Fibroblast of lung (primary cell): ENCODE data around the gene ZYG11B.

Experiments used
- EZH2 ChIP-seq: IDR thresholded peaks from 2 replicates; pipeline ENCODE4 v1.5.1; 2012; ENCODE audit warnings: low read length, control low read depth, mild to moderate bottlenecking; ENCODE audit errors: missing control alignments
- TF ChIP-seq, protein P1 (sequence below), 2 donors: IDR thresholded peaks in 1 of 2; conservative IDR thresholded peaks in 1 of 2; 1 replicate in 1 of 2; 2 replicates in 1 of 2; pipeline ENCODE4 v1.5.1; 2011 to 2012; ENCODE audit warnings: low read length in 2 of 2, control low read depth in 1 of 2, inconsistent platforms in 1 of 2, low read depth in 1 of 2, mild to moderate bottlenecking in 1 of 2

DNA sequence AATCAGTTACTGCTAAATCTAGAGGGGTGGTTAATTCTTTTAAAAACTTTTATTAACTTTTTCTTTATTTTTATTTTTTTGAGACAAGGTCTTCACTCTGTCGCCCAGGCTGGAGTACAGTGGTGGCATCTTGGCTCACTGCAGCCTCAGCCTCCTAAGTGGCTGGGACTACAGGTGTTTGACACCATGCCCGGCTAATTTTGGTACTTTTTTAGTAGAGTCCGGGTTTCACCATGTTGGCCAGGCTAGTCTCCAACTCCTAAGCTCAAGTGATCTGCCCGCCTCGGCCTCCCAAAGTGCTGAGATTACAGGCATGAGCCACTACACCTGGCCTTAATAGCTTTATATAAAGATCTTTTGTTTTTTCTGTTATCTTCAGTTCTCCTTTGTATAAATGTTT, 11.9 kb downstream of the ZYG11B start:
- TF ChIP-seq, protein P1, sequence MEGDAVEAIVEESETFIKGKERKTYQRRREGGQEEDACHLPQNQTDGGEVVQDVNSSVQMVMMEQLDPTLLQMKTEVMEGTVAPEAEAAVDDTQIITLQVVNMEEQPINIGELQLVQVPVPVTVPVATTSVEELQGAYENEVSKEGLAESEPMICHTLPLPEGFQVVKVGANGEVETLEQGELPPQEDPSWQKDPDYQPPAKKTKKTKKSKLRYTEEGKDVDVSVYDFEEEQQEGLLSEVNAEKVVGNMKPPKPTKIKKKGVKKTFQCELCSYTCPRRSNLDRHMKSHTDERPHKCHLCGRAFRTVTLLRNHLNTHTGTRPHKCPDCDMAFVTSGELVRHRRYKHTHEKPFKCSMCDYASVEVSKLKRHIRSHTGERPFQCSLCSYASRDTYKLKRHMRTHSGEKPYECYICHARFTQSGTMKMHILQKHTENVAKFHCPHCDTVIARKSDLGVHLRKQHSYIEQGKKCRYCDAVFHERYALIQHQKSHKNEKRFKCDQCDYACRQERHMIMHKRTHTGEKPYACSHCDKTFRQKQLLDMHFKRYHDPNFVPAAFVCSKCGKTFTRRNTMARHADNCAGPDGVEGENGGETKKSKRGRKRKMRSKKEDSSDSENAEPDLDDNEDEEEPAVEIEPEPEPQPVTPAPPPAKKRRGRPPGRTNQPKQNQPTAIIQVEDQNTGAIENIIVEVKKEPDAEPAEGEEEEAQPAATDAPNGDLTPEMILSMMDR (conservative IDR thresholded peaks at IDR 0.05 in 1 of 2, IDR thresholded peaks at IDR 0.05 in 1 of 2; ENCODE audit: low read depth in 1 of 2, low read length in 2 of 2), result no peak
- TF ChIP-seq EZH2, result no peak
